ENCODE results near the gene B9D1.

DNA sequence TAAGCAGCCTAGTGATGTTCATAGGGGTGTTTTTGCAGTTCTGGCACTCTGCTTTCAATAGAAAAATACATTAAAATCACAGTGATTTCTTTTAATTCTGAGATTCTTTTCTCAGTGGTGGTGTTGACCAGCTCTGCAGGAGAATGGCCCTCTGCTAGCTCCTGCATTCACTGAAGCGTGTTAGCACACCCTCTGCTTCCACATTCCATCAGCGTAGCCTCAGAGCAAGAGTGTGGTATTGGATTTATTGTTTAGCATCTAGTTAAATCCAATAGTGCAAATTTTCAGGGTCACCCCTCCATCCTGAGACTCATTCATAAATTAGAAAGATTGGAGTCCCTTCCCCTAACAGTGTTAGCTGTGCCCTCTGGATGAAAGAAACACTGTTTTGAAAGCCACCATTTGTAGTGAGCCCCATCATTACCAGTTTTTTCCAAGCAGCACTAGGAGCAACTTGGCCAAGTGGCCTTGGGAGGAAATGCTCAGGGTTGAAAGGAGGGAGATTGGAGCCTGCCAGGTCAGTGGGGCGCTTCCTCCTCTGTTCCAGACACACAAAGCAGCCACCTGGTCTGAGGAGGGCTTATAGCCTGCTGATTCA, 45.7 kb downstream of the B9D1 start:
- TF ChIP-seq, protein P1, sequence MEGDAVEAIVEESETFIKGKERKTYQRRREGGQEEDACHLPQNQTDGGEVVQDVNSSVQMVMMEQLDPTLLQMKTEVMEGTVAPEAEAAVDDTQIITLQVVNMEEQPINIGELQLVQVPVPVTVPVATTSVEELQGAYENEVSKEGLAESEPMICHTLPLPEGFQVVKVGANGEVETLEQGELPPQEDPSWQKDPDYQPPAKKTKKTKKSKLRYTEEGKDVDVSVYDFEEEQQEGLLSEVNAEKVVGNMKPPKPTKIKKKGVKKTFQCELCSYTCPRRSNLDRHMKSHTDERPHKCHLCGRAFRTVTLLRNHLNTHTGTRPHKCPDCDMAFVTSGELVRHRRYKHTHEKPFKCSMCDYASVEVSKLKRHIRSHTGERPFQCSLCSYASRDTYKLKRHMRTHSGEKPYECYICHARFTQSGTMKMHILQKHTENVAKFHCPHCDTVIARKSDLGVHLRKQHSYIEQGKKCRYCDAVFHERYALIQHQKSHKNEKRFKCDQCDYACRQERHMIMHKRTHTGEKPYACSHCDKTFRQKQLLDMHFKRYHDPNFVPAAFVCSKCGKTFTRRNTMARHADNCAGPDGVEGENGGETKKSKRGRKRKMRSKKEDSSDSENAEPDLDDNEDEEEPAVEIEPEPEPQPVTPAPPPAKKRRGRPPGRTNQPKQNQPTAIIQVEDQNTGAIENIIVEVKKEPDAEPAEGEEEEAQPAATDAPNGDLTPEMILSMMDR (IDR thresholded peaks at IDR 0.05; ENCODE audit: low read depth, low read length, poor library complexity, severe bottlenecking): no peak
- TF ChIP-seq EZH2phosphoT487 (IDR thresholded peaks at IDR 0.05; ENCODE audit: borderline replicate concordance, low read length): no peak
